LNCAP (cell line): Measurements from ENCODE around the gene ENDOU.

ENCODE experiments used
- TF ChIP-seq, protein P1 (sequence below): fragments of 450-650 bp; IDR thresholded peaks from 2 replicates; pipeline ENCODE4 v1.5.1; 2017; ENCODE audit warnings: mild to moderate bottlenecking

ENDOU gene

DNA sequence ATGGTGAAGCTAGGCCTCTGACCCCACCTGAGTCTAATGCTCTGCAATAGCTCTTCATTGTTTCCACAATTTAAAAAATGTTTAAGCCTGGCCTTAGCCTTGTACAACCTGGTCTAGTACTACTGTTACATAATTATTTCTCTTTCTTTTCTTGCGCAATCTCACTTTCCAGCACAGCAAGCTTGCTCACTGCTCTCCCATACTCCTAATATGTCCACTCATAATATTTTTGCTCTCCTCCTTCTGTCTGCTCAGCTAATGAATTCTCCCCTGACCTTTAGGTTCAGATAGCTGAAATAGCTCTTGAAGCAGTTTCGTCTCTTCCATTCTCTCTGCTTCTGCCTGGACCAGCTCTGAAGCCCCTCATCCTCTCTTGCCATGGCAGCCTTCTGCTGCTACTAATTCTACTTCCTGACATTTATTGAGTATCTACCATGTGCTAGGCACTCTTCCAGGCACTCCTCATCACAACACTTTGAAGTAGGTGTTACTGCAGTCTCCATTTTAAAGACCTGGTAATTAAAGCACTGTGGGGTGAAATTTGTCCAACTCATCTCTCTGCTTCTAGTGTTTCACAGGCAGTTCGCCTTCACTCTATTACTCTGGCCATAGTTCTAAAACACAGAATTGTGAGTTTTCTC lies 44.9 kb upstream of the ENDOU start:
- TF ChIP-seq, protein P1, sequence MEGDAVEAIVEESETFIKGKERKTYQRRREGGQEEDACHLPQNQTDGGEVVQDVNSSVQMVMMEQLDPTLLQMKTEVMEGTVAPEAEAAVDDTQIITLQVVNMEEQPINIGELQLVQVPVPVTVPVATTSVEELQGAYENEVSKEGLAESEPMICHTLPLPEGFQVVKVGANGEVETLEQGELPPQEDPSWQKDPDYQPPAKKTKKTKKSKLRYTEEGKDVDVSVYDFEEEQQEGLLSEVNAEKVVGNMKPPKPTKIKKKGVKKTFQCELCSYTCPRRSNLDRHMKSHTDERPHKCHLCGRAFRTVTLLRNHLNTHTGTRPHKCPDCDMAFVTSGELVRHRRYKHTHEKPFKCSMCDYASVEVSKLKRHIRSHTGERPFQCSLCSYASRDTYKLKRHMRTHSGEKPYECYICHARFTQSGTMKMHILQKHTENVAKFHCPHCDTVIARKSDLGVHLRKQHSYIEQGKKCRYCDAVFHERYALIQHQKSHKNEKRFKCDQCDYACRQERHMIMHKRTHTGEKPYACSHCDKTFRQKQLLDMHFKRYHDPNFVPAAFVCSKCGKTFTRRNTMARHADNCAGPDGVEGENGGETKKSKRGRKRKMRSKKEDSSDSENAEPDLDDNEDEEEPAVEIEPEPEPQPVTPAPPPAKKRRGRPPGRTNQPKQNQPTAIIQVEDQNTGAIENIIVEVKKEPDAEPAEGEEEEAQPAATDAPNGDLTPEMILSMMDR: no peak

DNA sequence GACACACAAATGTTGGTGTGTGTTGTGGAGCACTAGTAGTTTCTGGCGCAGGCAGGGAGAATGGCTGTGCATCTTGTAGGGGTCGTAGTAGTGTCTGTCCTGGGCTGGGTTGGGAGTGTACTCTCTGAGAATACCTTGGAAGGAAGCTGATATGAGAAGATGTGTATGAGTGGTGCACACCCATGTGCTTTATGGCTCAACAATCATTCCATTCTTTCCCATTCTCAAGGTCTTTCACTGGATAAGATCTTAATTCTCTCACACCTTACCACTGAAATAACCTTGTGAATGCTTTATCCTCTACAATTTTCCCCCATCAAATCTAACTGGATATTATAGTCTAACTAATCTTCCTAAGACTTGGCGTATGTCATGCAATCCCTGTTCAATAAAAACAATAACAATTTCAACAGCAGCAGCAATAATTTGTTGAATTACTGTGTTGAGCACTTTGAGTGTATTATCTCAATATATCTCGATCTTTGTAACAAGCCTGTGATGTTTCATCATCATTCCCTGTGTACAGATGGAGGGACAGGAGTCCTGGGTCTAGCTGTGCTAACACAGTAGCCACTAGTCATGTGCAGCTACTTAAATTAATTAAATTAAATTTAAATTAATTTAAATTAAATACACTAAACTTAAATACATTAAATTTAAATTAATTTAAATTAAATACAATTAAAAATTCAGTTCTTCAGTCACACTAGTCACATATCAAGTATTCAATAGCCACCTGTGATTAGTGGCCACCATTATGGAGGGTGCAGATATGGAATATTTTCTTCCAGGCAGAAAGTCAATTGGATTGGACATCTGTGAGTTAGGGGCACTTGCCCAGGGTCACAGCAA lies 44.2 kb upstream of the ENDOU start:
- TF ChIP-seq, protein P1: no peak

DNA sequence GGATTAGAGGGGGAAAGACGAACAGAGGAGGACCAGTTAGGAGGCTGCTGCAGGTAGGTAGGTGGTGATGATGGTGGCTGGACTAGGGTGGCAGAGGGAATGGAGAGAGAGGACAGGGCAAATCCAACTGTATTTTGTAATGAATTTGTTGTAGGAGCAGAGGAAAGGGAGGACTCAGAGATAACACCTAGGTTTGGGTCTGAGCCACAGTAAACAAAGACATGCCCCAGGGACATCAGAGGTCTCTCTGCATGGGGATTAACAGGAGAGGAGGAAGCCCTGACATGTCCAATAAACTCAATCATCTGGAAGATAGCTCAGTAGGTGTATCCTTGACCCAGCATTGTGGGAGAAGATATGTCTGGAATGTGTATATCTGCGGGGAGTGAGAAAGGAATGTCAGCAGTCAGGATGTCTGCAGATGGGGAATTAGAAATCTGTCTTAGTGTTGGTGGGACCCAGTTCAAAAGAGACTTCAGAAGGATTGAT lies 43.1 kb upstream of the ENDOU start:
- TF ChIP-seq, protein P1: no peak

DNA sequence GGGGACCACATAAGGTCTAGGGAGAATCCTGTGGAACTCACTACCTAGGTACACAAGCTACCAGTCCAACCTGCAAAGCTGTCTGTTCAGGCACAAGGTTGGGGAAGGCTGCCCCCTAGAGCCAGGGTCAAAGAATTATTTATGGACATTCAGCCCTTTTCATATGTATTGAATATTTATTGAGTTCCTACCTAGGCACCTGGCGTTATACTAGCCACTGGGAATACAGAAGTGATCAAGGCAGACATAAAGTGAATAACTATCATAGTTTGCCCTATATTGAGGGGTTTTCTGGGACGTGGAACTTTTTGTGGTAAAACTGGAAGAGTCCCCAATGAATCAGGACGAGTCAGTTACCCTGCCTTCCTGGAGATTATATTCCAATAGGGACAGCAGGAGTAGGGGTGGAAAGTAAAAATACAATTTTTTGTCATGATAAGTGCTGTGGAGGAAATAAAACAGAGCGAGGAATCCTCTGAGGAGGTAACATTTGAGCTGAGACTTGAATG lies 42.0 kb upstream of the ENDOU start:
- TF ChIP-seq, protein P1: peak; percentile 65

DNA sequence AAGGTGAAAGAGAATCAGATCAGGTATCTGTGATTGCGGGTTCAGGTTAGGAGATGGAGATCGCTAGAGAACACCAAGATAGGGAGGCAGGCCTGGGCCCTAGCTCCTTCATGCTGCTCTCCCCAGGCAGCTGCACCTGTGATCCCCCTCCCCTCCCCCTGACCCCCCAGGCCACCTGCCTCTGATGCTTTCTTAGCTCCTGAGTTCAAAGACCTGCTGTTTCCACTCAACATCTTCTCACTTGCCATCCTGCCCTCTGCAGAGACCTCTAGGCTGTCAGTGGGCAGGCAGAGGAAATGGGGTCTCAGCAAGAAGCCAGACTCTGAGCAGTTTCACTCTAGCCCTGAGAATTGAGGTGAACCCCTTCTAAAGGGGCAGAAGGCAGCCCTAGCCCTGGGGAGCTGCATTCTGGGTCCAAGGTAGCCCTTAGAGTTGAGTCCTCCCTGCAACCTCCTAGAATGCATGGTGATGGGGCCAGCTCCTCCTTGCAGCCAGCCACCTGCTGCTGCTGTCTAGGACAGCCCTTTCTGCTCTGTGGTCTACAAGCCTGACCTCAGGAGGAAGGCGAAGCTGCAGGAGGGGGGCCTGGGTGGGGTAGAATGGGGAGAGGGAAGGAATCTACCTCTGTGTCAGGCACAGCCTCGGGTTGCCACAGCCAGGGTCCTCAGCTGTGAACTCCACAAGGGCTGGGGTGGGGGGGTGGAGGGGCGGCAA lies 41.4 kb upstream of the ENDOU start:
- TF ChIP-seq, protein P1: no peak

DNA sequence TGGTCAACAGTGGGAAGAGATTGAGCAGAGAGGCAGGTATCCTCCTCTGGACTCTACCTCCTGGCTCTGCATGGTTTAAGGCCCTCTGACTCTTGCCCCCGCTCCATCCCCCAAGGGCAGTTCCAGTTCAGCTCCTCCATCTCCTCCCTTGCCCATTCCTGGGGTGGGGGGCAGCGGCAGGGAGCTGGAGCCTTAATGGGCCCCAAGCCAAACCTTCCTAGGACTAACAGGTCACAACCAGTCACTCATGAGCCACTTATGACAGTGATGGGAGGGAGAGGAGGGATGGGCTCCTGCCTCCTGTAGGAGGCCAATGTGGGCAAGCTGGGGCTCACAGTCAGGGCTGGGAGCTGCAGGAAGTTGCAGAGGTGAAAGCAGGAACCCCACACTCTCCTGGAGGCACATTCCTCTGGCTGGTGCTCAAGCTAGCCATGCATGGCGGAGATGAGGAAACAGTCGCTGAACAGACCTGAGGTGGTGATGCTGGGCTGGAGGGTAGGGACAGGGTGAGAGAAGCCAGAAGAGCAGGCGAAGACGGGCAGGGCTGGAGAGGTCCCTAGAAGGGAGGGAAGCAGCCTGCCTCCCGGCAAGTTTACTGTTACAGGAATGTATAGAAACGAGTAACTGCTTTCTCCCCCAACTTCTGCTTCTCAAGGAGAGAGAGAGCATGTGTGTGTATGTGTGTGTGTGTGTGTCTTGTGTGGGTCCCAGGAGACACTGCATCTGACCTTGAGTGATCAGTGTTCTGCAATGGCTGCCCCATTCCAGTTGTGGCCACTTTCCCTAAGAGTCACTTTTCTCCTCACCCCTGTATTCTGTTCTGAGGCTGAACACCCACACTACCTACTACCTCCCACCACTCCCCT lies 38.4 kb upstream of the ENDOU start:
- TF ChIP-seq, protein P1: no peak
